ENCODE results near the gene PSME3. TPM values are rescaled to one million over a fixed set of nuclear protein-coding genes. Genes with fewer than 3 reads are reported as not detected.
"Not testable (repeated sequence)": the region's sequence is repeated elsewhere in the genome, so short reads cannot be mapped to it uniquely, and the experiment has no call there.

Gene PSME3
- total RNA-seq, 2 donors from 2014 or later = 68.2 to 80.6 TPM

- peak; percentile 29 for DNase-seq (ENCODE audit: low spot score)
- intact Hi-C loops (cut with DNase I) = no loop called here
Observed at GRCh38 chr17:42866631-42867575, 33.7 kb downstream of the PSME3 start.

- intact Hi-C loops (cut with DNase I) = not testable (repeated sequence)
- DNase-seq (ENCODE audit: low spot score) = peak; percentile 37
Observed at GRCh38 chr17:42867694-42868261, 34.6 kb downstream of the PSME3 start.

GRCh38 chr17:42868338-42868737 is 35.1 kb downstream of the PSME3 start:
- intact Hi-C loops (cut with DNase I) = no loop called here
- DNase-seq (ENCODE audit: low spot score) = no peak

- peak; percentile 1 for DNase-seq (ENCODE audit: low spot score)
- intact Hi-C loops (cut with DNase I) = no loop called here
Observed at GRCh38 chr17:42871647-42872046, 38.5 kb downstream of the PSME3 start.

DNA sequence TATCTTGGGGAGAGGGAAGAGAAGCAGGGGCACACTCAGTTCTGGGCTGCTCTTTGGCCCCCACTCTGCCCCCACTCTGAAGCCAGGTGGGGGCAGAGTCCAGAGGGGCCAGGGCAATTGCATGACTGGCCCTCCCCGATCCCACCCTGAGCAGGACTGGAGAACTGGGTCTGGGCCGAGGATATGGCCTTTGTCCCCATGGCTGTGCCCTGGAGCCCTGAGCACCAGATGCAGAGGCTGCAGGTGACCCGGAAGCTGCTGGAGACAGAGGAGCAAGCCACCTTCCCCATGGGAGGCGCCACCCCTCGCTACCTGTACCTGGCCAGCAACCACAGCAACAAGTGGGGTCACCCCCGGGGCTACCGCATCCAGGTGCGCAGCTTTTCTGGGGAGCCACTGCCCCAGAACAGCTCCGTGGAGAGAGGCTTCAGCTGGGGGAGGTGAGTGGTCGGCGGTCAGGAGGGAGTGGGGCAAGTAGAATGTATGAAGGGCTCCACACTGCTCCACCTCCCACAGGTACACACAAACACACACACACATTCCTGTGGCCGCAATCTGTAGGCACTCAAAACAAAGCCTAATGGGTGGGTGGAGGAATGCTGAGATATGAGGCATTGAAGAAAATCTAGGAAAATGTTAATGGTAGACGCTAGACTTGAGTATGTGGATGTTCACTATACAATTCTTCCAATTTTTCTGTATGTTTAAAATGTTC is 39.2 kb downstream of the PSME3 start:
- peak; percentile 26 for DNase-seq (ENCODE audit: low spot score)
- intact Hi-C loops (cut with DNase I) = no loop called here

GRCh38 chr17:42873315-42873714 is 40.1 kb downstream of the PSME3 start:
- DNase-seq (ENCODE audit: low spot score) = peak; percentile 32
- intact Hi-C loops (cut with DNase I) = no loop called here

- peak; percentile 2 for DNase-seq (ENCODE audit: low spot score)
- intact Hi-C loops (cut with DNase I) = not testable (repeated sequence)
Observed at GRCh38 chr17:42873932-42874695, 40.9 kb downstream of the PSME3 start.

DNA sequence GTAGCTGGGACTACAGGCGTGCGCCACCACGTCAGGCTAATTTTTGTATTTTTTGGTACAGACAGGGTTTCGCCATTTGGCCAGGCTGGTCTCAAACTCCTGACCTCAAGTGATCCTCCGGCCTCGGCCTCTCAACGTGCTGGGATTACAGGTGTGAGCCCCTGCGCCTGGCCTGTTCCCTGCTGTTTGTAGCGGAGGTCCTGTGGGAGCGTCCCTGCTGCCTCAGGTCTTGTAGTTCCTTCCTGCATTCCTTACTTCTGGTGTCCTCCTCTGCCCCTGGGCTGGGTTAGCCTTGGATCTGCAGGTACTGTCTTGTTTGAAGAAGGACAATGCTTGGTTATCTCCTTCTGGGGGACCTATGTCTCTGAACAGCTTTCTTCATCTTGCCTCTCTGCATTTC is 43.8 kb downstream of the PSME3 start:
- peak; percentile 41 for DNase-seq (ENCODE audit: low spot score)
- intact Hi-C loops (cut with DNase I) = no loop called here

- intact Hi-C loops (cut with DNase I) = no loop called here
Observed at GRCh38 chr17:42878123-42878880, 45.1 kb downstream of the PSME3 start.

GRCh38 chr17:42878924-42879595 is 45.9 kb downstream of the PSME3 start:
- intact Hi-C loops (cut with DNase I) = no loop called here
- DNase-seq (ENCODE audit: low spot score) = peak; percentile 58

More at GRCh38 chr17:42878123-42878880, 45.1 kb downstream of the PSME3 start:
- DNase-seq (ENCODE audit: low spot score) = peak; percentile 42

DNA sequence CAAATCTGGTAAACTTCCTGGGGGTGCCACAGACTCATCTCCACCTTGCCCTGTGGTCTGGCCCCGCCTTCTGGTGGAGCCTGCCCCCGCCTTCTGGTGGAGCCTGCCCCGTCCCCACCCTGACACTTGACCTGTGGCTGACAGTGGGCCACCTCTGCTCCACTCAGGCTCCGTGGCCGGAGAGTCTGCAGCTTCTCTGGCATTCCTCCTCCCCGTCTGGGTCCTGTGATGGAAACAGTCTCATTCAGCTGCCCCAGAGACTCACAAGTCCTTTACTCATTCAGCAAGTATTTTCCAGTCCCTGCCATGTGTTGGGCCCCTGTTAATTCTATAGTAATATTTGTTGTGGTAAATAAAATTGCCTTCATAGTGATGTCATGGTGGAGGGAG is 46.4 kb downstream of the PSME3 start:
- intact Hi-C loops (cut with DNase I) = no loop called here
- DNase-seq (ENCODE audit: low spot score) = peak; percentile 63

- DNase-seq (ENCODE audit: low spot score) = no peak
- intact Hi-C loops (cut with DNase I) = no loop called here
Observed at GRCh38 chr17:42880776-42881310, 47.6 kb downstream of the PSME3 start.

GRCh38 chr17:42881706-42882105 is 48.5 kb downstream of the PSME3 start:
- intact Hi-C loops (cut with DNase I); DNase-seq (ENCODE audit: low spot score): not testable (repeated sequence)

- DNase-seq (ENCODE audit: low spot score) = peak; percentile 31
- intact Hi-C loops (cut with DNase I) = no loop called here
Observed at GRCh38 chr17:42882166-42882565, 49.0 kb downstream of the PSME3 start.

DNA sequence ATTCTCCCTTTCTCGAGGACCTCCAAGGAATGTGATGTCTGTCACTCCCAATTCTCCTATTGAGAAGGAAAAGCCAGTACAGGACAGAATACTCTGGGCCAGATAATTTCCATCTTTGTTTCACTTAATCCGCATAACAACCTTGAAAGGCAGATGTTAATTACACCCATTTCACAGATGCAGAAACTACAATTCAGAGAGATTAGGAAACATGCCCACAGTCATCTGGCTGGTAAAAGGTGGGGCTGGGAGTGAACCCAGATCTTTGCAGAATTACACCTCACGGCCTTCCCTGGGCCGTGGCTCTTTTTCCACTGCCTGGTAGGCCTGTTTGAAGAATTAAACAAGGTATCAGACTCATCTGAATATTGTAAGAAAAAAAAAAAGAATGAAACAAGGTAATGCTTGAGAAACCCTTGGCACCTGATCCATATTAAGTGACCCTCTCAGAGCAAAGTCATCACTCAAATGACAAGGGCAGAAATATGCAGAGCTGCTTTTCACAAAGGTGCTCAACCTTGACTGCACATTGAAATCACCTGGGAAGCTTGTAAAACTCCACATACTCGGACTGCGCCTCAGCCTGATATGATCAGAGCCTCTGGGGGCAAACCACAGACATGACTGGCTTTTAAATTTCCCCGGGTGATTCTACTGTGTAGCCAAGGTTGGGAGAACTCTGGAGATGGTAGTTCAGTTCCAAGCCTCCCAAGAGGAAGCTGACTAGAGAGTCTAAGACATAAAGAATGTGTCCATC is 50.8 kb downstream of the PSME3 start:
- intact Hi-C loops (cut with DNase I) = no loop called here

GRCh38 chr17:42885806-42886205 is 52.6 kb downstream of the PSME3 start:
- intact Hi-C loops (cut with DNase I) = not testable (repeated sequence)
- peak; percentile 22 for DNase-seq (ENCODE audit: low spot score)

More for the DNA sequence above, 50.8 kb downstream of the PSME3 start:
- DNase-seq (ENCODE audit: low spot score) = peak; percentile 9

Measured in posterior vena cava (tissue), 2 donors.